HG03064 (cell line): ENCODE results near the gene RYR2.
A peak's percentile ranks its signal among the peaks of the same experiment; 100 is the strongest.
"Not testable (repeated sequence)": the region's sequence is repeated elsewhere in the genome, so short reads cannot be mapped to it uniquely, and the experiment has no call there.

Experiments used
- ATAC-seq: cut with Tn5 transposase; IDR thresholded peaks from one replicate; pipeline ENCODE4 v1.9.1; 2021; ENCODE audit warnings: low read depth; ENCODE audit not compliant: unreplicated experiment

RYR2 gene

DNA sequence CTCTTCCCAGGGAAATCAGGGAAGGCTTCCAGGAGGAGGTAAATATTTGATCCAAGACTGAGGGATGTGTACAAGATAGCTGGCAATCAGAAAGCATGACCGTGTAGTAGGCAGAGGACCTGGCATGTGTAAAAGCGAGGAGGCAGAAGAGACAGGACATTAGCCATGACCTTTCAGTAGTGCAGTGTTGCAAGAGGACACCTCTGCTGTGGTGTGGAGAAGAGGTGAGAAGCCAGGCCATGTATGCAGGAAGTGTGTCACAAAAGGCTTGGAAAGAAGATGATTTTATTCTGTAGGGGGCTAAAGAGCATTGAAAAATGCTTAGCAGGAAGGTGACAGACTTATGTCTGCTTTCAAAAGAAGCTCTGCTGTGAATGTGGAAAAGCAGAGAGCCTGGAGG, 467.8 kb downstream of the RYR2 start:
- no peak for ATAC-seq

DNA sequence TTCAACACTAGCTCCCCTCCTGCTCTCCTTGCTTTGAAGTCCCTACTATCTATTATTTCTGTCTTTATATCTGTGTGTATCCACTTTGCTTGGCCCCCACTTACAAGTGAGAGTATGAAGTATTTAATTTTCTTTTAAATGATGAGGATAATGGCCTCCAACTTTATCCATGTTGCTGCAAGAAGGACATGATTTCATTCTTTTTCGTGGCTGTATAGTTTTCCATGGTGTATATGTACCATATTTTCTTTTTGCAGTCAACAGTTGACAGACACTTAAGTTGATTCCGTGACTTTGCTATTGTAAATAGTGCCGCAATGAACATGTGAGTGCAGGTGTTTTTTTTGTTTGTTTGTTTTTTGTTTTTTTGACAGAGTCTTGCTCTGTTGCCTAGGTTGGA, 483.1 kb downstream of the RYR2 start:
- no peak for ATAC-seq

DNA sequence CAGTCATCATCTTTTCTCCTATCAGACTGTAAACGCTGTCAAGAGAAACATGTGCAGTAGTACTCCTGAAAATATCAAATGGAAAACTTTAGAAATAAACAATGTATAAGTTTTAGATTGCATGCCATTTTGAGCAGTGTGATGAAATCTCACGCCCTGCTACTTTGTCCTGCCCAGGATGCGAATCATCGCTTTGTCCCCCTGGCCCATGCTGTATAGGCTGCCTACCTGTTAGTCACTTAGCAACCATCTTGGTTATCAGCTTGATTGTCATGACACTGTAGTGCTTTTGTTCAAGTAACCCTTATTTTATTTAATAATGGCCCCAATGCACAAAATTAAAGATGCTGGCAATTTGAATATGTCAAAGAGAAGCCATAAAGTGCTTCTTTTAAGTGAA, 485.8 kb downstream of the RYR2 start:
- ATAC-seq, result no peak

DNA sequence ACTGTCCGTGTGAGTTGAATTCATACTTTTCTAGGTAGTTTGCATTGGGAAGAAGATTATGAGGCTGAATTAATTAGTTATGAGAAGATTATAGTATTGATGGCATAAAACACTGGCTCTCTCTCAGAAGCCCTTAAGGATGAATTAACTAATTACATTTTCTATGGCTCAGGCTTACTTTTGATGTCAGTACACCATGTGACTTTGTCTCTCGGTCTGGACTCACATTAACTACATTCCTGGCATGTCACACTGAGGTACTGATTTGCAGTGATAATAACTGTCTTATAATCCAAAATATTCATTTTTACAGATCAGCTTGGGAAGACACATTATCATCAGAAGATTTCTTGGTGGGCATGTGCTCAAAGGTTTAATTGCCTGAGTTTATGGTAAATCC, 486.6 kb downstream of the RYR2 start:
- ATAC-seq, result no peak

DNA sequence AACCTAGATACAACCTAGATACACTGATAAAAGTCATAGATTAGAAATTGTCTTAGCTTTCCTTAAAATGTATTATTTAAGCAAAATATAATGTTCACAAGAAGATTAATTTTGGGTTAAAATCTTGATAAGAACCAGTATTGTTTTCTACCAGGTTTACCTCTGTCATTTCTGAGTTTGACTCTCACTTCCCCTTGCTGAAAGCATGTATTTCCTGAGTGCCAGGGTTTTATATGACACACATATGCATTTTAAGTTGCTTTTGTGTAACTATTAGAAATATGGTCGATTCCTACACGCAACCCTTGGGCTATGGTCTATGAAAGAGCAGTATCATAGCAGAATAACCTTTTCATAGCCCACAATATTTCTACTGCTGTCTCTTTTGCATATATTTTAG, 497.1 kb downstream of the RYR2 start:
- no peak for ATAC-seq

DNA sequence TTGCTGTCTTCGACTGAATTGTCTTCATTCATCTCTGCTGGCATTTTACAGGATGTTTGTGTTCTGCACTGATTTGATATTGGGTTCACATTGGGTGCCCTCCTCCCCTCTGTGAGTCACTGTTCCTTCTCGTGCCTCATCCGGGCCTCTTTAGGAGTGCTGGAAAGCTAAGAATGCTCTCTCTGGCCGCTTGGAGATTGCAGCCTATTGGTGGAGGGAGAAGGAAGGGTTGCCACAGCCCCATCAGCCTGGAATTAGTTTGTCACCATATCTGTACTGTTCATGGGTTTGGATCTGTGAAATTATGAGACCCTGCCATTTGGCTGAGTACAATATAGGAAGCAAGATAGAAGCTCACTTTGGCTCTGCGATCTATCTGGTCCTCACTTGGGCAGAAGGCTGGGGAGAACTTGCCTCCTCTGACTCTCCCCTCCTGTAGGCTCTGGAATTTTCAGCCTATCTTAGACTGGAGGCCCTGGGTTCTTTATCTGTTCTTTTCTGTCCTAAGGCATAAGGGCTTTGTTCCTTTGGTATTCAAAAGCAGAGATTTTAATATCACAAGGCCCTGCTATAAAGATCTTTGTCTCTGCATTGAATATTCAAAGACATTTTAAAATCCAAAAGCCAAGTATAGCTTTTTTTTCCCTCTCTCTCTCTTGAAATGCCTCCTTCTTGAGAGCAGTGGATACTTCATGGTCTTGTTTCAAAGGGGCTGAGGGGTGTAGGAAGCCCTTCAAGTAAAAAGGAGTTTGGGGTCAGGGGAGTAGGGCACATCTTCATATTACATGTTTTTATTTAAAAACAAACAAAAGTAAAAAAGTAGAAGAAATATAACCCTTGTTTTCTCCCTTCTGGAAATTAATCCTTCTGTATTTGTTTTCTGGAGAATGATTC, 500.8 kb downstream of the RYR2 start:
- ATAC-seq, result no peak

DNA sequence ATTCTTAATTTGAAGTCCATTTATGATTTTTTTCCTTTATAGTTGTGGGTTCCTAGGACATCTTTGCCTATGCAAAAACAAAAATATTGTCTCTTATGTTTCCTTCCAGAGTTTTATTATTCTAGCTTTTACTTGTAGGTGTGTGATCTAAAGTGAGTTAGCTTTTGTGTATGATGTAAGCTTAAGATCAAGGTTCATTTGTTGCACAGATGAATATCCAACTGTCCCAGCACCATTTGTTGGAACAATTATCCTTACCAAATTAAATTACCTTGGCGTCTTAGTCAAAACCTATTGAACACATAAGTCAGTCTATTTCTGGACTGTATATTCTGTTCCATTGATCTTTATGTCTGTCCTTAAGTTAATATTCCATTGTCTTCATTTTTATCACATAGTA, 511.1 kb downstream of the RYR2 start:
- ATAC-seq, result no peak

GRCh38 chr1:237556911-237557310, 514.9 kb downstream of the RYR2 start:
- ATAC-seq, result no peak

DNA sequence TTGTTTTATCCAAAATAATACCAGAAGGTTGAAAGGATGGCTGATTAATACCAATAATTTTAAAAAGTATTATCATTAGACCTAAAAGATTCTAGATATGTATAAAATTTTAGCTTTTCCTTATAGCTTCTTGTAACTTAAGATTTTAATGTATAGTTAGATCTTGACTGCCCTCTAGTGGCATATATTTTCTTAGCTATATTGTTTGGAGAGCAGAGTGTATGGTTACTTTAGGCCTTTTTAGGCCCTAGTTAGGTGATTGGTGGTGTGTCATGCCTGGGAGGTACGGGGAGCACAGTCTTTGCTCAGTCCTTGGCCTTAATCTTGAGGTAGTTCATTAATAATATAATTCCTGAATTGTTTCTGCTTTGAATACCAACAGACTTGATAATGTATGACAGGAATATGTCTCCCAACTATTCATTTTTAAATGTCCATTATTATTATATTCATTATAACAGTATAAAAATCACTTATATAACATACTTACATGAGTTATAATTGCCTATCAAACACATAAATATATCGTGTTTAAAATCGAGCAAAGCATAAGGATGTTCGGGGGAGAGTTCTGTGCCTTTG, 520.3 kb downstream of the RYR2 start:
- ATAC-seq, result peak; percentile 69

- no peak for ATAC-seq
Observed at GRCh38 chr1:237565236-237565635, 523.3 kb downstream of the RYR2 start.

GRCh38 chr1:237566581-237566980, 524.6 kb downstream of the RYR2 start:
- ATAC-seq, result no peak

- no peak for ATAC-seq
Observed at GRCh38 chr1:237568955-237569354, 527.0 kb downstream of the RYR2 start.

- no peak for ATAC-seq
Observed at GRCh38 chr1:237570530-237570929, 528.5 kb downstream of the RYR2 start.

DNA sequence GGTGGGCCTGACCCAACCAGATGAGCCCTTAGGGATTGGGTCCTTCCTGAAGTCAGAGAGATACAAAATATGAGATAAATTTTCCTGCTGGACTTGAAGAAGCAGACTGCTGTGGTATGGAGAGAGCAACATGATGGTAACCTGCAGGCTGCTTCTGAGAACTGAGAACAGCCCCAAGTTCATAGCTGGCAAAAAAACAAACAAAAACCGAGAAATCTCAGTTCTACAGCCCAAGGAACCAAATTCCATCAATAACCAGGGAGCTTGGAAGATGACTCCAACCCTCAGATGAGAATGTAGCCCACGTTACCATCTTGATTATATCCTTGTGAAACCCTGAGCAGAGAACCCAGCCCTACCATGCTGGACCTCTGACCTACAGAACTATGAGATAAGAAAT, 532.6 kb downstream of the RYR2 start:
- ATAC-seq, result no peak

- no peak for ATAC-seq
Observed at GRCh38 chr1:237578540-237578939, 536.6 kb downstream of the RYR2 start.

GRCh38 chr1:237580726-237581125, 538.7 kb downstream of the RYR2 start:
- ATAC-seq, result no peak

DNA sequence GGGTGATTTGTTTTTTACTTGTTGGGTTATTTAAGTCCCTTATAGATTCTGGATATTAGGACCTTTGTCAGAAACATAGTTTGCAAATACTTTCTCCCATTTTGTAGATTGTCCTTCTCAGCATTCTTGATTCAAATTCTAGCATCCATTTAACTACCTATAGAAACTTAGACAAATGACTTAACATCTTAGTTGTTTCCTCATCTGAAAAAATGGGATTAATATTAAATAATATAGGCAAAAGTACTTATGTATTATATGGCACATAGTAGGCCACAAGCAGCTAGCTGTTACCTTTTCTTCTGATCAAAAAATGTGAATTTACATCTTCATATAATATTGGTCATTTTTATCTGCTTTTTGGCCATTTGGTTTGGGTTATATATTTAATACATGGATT, 541.3 kb downstream of the RYR2 start:
- ATAC-seq, result no peak

DNA sequence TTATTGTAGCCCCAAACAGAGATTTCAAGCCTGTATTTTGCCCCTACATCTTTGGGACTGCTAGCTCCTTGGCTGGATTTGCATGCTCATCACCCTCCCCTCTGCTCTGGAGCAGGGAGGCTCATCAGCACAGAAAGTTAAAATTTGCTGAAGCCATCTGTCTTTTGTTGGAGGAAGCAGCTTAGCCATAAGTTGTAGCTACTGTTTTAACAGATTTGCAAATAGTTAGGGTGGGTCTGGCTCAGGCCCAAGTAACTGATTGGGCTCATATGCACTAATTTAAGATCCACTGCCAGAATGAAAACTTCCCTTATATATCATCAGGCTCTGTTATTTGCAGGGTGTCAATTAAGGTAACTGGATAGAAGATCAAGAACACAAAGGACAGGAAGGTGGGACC, 541.8 kb downstream of the RYR2 start:
- ATAC-seq, result no peak

DNA sequence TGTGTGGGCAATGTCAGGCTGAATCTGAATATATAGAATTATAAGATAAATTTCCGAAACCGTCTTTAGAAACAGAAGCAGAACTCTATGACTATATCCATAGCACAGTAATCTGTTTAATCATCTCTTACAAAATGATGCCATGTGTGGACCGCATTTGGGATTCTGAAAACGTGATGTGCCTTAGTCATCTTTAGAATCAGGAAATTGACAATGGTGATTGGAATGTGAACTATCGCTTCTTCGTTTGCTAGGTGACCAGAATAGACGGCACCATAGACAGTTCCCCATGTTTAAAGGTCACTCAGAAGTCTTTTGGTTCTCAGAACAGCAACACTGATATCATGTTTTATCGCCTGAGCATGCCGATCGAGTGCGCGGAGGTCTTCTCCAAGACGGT, 548.4 kb downstream of the RYR2 start:
- no peak for ATAC-seq

DNA sequence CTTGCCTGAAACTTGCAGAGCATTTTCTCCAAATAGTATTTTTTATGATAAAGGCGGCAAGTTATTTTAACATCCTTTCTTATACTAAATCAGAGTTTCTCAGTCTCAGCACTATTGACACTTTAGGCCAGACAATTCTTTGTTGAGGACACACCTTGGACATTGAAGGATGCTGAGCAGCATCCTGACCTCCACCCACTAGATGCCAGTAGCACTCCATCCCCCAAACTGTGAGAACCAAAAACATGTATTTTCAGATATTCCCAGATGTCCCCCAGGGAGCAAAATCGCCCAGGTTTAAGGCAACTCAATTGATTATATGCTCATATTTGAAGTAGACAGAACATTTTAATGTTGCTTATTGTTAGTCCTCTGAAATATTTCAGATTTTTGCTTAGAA, 549.4 kb downstream of the RYR2 start:
- ATAC-seq, result no peak

DNA sequence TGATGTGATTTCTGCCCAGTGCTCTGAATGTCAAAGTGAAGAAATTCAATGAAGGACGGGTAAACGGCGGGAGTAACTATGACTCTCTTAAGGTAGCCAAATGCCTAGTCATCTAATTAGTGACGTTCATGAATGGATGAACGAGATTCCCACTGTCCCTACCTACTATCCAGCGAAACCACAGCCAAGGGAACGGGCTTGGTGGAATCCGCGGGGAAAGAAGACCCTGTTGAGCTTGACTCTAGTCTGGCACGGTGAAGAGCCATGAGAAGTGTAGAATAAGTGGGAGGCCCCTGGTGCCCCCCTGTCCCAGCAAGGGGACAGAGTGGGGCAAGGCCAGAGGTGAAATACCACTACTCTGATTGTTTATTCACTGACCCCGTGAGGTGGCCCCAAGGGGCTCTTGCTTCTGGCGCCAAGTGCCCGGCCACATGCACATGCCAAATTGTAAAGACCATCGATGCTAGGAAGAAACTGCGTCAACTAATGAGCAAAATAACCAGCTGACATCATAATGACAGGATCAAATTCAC, 561.1 kb downstream of the RYR2 start:
- not testable (repeated sequence) for ATAC-seq

DNA sequence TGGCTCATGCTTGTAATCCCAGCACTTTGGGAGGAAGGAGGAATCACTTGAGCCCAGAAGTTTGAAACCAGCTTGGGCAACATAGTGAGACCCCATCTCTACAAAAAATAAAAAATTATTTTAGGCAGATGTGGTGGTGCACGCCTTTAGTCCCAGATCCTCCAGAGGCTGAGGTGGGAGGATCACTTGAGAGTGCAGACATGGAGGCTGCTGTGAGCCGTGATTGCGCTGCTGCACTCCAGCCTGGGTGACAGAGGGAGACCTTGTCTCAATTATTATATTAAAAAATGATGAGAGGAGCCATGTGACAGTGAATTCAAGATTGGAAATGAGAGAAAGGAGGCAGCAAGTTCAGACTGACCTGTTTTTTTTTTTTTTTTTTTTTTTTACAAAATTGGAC, 566.4 kb downstream of the RYR2 start:
- ATAC-seq, result no peak
